ENCODE data around the gene PRKG1. TPM values are rescaled to one million over a fixed set of nuclear protein-coding genes. Genes with fewer than 3 reads are reported as not detected.
A peak's percentile ranks its signal among the peaks of the same experiment; 100 is the strongest.

PRKG1 gene
- 22.7 and 26.4 TPM in 2 replicates for total RNA-seq (ENCODE audit: low replicate concordance)

DNA sequence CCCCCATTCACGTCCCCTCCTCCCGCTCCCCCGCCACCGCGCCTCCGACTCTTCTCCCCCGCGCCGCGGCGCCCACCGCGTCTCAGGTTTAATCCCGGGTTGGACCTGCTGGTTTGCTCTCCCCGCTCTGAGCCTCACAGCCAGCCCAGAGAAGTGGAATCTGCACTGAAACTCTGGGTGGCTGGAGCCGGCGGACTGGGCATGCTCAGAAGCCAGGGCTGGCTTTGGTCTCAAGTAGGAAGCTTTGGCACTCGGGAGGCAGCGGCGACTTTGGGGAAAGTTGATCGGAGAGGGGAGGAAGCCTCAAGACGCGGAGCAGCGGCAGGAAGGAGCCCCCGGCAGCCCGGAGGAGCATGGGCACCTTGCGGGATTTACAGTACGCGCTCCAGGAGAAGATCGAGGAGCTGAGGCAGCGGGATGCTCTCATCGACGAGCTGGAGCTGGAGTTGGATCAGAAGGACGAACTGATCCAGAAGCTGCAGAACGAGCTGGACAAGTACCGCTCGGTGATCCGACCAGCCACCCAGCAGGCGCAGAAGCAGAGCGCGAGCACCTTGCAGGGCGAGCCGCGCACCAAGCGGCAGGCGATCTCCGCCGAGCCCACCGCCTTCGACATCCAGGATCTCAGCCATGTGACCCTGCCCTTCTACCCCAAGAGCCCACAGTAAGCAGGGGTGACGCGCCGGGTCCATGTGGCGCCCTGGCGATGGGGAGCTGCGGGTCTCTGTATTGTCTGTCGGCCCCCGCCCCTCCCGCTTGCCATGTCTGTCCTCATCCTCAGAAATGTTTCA, at the start of gene PRKG1:
Gene PRKG1 (plus strand): TSS at position 250 of the 791 bp plus-strand sequence.
- H3K27me3 Mint-ChIP-seq (ENCODE audit: insufficient read depth, low read depth), result peaks cover 10% of the 10 kb centered on the region
- H3K36me3 ChIP-seq, result no peaks in the 10 kb centered on the region
- H3K4me3 Mint-ChIP-seq, result peak within 1 kb of the TSS; percentile 99
- H3F3A ChIP-seq (ENCODE audit: low read depth), result peaks cover 37% of the 10 kb centered on the region
- peak; percentile 91 for DNase-seq (ENCODE audit: low spot score)
- H3K79me2 ChIP-seq (ENCODE audit: low read depth), result peaks cover 41% of the 10 kb centered on the region
- peak within 1 kb of the TSS; percentile 96 for H3K4me2 ChIP-seq
- peaks cover 9% of the 10 kb centered on the region for H3K27me3 ChIP-seq
- peak within 1 kb of the TSS; percentile 96 for H3K27ac Mint-ChIP-seq
- peak within 1 kb of the TSS; percentile 81 for H3K27ac ChIP-seq
- H3K9me3 Mint-ChIP-seq, result no peaks in the 10 kb centered on the region
- TF ChIP-seq, protein P1, sequence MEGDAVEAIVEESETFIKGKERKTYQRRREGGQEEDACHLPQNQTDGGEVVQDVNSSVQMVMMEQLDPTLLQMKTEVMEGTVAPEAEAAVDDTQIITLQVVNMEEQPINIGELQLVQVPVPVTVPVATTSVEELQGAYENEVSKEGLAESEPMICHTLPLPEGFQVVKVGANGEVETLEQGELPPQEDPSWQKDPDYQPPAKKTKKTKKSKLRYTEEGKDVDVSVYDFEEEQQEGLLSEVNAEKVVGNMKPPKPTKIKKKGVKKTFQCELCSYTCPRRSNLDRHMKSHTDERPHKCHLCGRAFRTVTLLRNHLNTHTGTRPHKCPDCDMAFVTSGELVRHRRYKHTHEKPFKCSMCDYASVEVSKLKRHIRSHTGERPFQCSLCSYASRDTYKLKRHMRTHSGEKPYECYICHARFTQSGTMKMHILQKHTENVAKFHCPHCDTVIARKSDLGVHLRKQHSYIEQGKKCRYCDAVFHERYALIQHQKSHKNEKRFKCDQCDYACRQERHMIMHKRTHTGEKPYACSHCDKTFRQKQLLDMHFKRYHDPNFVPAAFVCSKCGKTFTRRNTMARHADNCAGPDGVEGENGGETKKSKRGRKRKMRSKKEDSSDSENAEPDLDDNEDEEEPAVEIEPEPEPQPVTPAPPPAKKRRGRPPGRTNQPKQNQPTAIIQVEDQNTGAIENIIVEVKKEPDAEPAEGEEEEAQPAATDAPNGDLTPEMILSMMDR (IDR thresholded peaks at IDR 0.05), result no peak
- TF ChIP-seq EZH2 (IDR thresholded peaks at IDR 0.05) (no peak), EZH2phosphoT487 (IDR thresholded peaks at IDR 0.05) (no peak)
- no peaks in the 10 kb centered on the region for H4K20me1 ChIP-seq (ENCODE audit: low read depth)
- peaks cover 26% of the 10 kb centered on the region for H3K4me1 Mint-ChIP-seq
- peaks cover 41% of the 10 kb centered on the region for H3K4me1 ChIP-seq
- peak within 1 kb of the TSS; percentile 73 for H3K4me3 ChIP-seq
- peak within 1 kb of the TSS; percentile 96 for H2AFZ ChIP-seq (replicated peaks)
- no peaks in the 10 kb centered on the region for H3K36me3 Mint-ChIP-seq
- peak within 1 kb of the TSS; percentile 6 for H3K9ac ChIP-seq
- no peaks in the 10 kb centered on the region for H3K9me3 ChIP-seq (ENCODE audit: low read depth)

DNA sequence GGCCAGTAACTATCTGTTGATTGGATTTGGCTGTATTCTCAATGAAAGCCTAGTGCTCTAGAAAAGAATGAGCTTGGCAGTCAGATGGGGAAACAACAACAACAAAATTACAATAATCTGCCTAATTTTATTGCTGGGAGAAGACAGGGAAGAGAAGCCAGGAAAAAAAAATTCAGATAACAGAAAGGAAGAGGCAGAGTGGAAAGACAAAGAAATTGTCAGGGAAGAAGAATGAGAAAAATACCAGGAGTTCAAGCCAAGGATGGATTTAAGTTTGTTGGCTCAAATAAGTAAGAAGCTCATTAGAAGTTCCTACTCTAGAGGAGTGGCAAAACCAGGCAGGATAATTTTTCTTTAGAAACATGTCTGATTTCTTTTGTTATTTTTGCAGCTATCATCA, 45.9 kb upstream of the PRKG1 start:
- no peaks in the 10 kb centered on the region for H3K9me3 Mint-ChIP-seq
- no peaks in the 10 kb centered on the region for H3K4me1 Mint-ChIP-seq
- Histone ChIP-seq H3K4me3 (no peak overlapping the region), H4K20me1 (ENCODE audit: low read depth) (no peaks in the 10 kb centered on the region), H2AFZ (replicated peaks) (peak overlapping the region; percentile 58), H3K27me3 (no peaks in the 10 kb centered on the region), H3K79me2 (ENCODE audit: low read depth) (no peaks in the 10 kb centered on the region), H3K4me2 (no peak overlapping the region), H3K9me3 (ENCODE audit: low read depth) (no peaks in the 10 kb centered on the region), H3K27ac (no peak overlapping the region), H3K9ac (no peak overlapping the region), H3K4me1 (peaks cover 6% of the 10 kb centered on the region), H3K36me3 (no peaks in the 10 kb centered on the region), H3F3A (ENCODE audit: low read depth) (no peaks in the 10 kb centered on the region)
- no peak for DNase-seq (ENCODE audit: low spot score)
- no peaks in the 10 kb centered on the region for H3K36me3 Mint-ChIP-seq
- H3K27ac Mint-ChIP-seq, result no peak overlapping the region
- no peak overlapping the region for H3K4me3 Mint-ChIP-seq
- H3K27me3 Mint-ChIP-seq (ENCODE audit: insufficient read depth, low read depth), result no peaks in the 10 kb centered on the region
- TF ChIP-seq EZH2phosphoT487 (IDR thresholded peaks at IDR 0.05) (no peak), EZH2 (IDR thresholded peaks at IDR 0.05) (no peak)
- TF ChIP-seq, protein P1 (IDR thresholded peaks at IDR 0.05), result no peak

DNA sequence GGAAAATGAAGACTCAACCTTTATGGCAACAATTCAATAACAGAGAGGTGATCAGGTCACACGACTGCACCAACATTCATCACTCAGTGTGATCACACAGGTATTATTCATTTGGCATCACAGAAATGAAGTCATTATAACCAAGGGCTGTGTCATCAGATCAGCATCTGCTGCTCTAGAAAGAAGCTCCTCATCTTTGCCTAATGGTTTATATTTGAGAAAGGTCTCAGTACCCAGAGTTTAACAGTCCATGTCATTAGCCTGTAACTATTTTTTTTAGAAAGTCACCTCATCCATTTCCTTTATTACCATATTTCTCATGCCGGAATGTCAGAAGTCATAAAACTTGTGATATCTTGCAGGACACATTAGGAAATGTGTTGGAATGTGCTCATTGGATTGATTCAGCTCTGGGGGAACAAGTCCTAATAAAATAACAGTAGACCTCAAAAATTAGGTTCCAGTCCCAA, 45.1 kb upstream of the PRKG1 start:
- Histone ChIP-seq H3K4me2 (no peak overlapping the region), H3K9me3 (ENCODE audit: low read depth) (no peaks in the 10 kb centered on the region), H3K36me3 (no peaks in the 10 kb centered on the region), H3K79me2 (ENCODE audit: low read depth) (no peaks in the 10 kb centered on the region), H3F3A (ENCODE audit: low read depth) (no peaks in the 10 kb centered on the region), H3K4me1 (peaks cover 14% of the 10 kb centered on the region), H4K20me1 (ENCODE audit: low read depth) (no peaks in the 10 kb centered on the region), H2AFZ (replicated peaks) (no peak overlapping the region), H3K4me3 (no peak overlapping the region), H3K9ac (no peak overlapping the region), H3K27me3 (no peaks in the 10 kb centered on the region), H3K27ac (no peak overlapping the region)
- Mint-ChIP-seq H3K27me3 (ENCODE audit: insufficient read depth, low read depth) (no peaks in the 10 kb centered on the region), H3K36me3 (no peaks in the 10 kb centered on the region), H3K9me3 (no peaks in the 10 kb centered on the region), H3K27ac (no peak overlapping the region), H3K4me1 (peaks cover 2% of the 10 kb centered on the region), H3K4me3 (no peak overlapping the region)
- DNase-seq (ENCODE audit: low spot score), result no peak
- TF ChIP-seq, protein P1 (IDR thresholded peaks at IDR 0.05), result no peak
- TF ChIP-seq EZH2phosphoT487 (IDR thresholded peaks at IDR 0.05) (no peak), EZH2 (IDR thresholded peaks at IDR 0.05) (no peak)
